ENCODE results near the gene EYA2. TPM values are rescaled to one million over a fixed set of nuclear protein-coding genes. Genes with fewer than 3 reads are reported as not detected.
A peak's percentile ranks its signal among the peaks of the same experiment; 100 is the strongest.
"Not testable (repeated sequence)": the region's sequence is repeated elsewhere in the genome, so short reads cannot be mapped to it uniquely, and the experiment has no call there.

Gene EYA2
- total RNA-seq, 1 donor from 2014 or later = 94.1 TPM

DNA sequence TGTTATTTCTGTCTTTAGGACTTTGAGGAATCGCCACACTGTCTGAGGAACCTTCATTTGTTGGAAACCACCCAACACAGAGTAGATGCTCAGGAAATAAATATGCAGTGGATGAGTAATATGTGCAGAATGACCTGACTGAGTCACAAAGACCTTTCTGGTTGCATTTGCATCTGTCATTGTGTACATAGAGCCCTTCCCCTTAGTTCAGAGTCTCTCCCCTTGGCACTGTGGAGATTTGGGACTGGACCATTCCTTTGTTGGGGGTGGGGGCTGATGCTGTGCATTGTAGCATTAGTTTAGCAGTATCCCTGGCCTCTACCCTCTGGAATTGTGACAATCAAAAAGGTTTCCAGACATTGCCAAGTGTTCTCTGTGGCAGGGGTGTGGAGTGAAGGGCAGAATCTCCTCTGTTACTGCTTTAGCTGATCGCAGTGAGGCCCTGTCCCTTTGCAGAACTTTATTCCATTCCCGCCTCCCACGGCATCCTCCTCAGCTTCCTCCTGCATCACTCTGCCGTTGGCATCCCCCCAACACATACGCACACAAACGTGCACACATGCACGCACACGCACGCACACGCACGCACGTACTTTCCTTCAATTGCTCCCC, 64.5 kb downstream of the EYA2 start:
- Mint-ChIP-seq H3K27ac (ENCODE audit: unreplicated experiment) (peak overlapping the region; percentile 52), H3K9me3 (ENCODE audit: unreplicated experiment) (peaks cover 15% of the 10 kb centered on the region), H3K36me3 (ENCODE audit: unreplicated experiment) (peaks cover 17% of the 10 kb centered on the region), H3K4me3 (ENCODE audit: unreplicated experiment) (no peak overlapping the region), H3K4me1 (ENCODE audit: low read depth, unreplicated experiment) (peaks cover 25% of the 10 kb centered on the region), H3K27me3 (ENCODE audit: unreplicated experiment) (peaks cover 11% of the 10 kb centered on the region)
- no peak for DNase-seq
- TF ChIP-seq, protein P1, sequence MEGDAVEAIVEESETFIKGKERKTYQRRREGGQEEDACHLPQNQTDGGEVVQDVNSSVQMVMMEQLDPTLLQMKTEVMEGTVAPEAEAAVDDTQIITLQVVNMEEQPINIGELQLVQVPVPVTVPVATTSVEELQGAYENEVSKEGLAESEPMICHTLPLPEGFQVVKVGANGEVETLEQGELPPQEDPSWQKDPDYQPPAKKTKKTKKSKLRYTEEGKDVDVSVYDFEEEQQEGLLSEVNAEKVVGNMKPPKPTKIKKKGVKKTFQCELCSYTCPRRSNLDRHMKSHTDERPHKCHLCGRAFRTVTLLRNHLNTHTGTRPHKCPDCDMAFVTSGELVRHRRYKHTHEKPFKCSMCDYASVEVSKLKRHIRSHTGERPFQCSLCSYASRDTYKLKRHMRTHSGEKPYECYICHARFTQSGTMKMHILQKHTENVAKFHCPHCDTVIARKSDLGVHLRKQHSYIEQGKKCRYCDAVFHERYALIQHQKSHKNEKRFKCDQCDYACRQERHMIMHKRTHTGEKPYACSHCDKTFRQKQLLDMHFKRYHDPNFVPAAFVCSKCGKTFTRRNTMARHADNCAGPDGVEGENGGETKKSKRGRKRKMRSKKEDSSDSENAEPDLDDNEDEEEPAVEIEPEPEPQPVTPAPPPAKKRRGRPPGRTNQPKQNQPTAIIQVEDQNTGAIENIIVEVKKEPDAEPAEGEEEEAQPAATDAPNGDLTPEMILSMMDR (IDR thresholded peaks at IDR 0.05; ENCODE audit: partially characterized antibody, unreplicated experiment) = no peak

DNA sequence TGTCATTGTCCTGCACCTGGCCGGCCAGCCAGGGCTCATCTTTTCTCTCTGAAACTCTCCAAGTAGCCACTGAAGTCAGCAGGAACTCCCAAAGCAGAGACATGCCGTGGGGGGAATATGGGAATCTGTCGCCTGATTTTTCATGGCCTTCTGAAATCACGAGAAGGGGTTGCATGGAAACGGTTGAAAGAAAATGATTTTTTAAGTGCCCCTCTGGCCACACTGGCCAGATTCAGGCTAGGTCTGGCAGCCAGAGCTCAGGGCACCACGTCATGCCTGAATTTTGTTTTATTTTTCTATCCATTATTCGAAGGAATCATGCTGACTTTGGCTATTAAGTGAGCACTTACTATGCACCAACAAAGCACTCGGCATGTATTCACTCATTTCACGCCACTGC, 65.2 kb downstream of the EYA2 start:
- DNase-seq = no peak
- H3K9me3 Mint-ChIP-seq (ENCODE audit: unreplicated experiment) = peaks cover 13% of the 10 kb centered on the region
- TF ChIP-seq, protein P1 (IDR thresholded peaks at IDR 0.05; ENCODE audit: partially characterized antibody, unreplicated experiment) = no peak
- peaks cover 17% of the 10 kb centered on the region for H3K36me3 Mint-ChIP-seq (ENCODE audit: unreplicated experiment)
- peaks cover 11% of the 10 kb centered on the region for H3K27me3 Mint-ChIP-seq (ENCODE audit: unreplicated experiment)
- H3K4me1 Mint-ChIP-seq (ENCODE audit: low read depth, unreplicated experiment) = peaks cover 20% of the 10 kb centered on the region
- H3K27ac Mint-ChIP-seq (ENCODE audit: unreplicated experiment) = no peak overlapping the region
- H3K4me3 Mint-ChIP-seq (ENCODE audit: unreplicated experiment) = no peak overlapping the region

DNA sequence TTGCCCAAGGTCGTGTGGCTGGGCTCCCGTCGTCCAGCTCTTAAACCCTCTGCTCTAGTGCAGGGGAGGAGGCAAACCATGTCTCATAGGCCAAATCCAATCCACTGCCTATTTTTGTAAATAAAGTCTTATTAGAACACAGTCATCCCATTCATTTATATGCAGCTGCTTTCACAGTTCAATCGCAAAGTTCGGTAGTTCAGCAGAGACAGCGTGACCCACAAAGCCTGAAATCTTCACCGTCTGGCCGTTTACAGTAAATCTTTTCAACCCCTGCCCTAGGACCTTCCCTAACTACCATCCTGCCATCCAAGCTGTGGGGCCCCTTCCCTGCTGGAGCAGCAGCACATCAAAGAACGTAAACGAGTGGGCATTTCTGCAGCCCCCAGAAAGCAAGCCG, 65.9 kb downstream of the EYA2 start:
- H3K27ac Mint-ChIP-seq (ENCODE audit: unreplicated experiment) = no peak overlapping the region

DNA sequence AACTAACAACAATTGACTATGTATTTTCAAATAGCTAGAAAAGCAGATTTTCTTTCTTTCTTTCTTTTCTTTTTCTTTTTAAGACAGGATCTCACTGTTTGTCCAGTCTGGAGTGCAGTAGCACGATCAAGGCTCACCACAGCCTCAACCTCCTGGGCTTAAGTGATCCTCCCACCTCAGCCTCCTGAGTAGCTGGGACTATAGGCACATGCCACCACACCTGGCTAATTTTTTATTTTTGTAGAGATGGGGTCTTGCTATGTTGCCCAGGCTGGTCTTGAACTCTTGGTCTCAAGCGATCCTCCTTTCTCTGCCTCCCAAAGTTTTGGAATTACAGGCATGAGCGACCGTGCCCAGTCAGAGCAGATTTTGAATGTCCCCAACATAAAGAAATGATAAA, 67.3 kb downstream of the EYA2 start:
- not testable (repeated sequence) for H3K4me3 Mint-ChIP-seq (ENCODE audit: unreplicated experiment); H3K27ac Mint-ChIP-seq (ENCODE audit: unreplicated experiment); DNase-seq
- peaks cover 15% of the 10 kb centered on the region for H3K4me1 Mint-ChIP-seq (ENCODE audit: low read depth, unreplicated experiment)
- peaks cover 17% of the 10 kb centered on the region for H3K9me3 Mint-ChIP-seq (ENCODE audit: unreplicated experiment)
- H3K27me3 Mint-ChIP-seq (ENCODE audit: unreplicated experiment) = peaks cover 11% of the 10 kb centered on the region
- peaks cover 16% of the 10 kb centered on the region for H3K36me3 Mint-ChIP-seq (ENCODE audit: unreplicated experiment)

More for the DNA sequence above, 65.9 kb downstream of the EYA2 start:
- Mint-ChIP-seq H3K4me3 (ENCODE audit: unreplicated experiment) (no peak overlapping the region), H3K27me3 (ENCODE audit: unreplicated experiment) (peaks cover 11% of the 10 kb centered on the region), H3K4me1 (ENCODE audit: low read depth, unreplicated experiment) (peaks cover 16% of the 10 kb centered on the region), H3K36me3 (ENCODE audit: unreplicated experiment) (peaks cover 17% of the 10 kb centered on the region), H3K9me3 (ENCODE audit: unreplicated experiment) (peaks cover 14% of the 10 kb centered on the region)
- DNase-seq = no peak
- TF ChIP-seq, protein P1 (IDR thresholded peaks at IDR 0.05; ENCODE audit: partially characterized antibody, unreplicated experiment) = no peak

DNA sequence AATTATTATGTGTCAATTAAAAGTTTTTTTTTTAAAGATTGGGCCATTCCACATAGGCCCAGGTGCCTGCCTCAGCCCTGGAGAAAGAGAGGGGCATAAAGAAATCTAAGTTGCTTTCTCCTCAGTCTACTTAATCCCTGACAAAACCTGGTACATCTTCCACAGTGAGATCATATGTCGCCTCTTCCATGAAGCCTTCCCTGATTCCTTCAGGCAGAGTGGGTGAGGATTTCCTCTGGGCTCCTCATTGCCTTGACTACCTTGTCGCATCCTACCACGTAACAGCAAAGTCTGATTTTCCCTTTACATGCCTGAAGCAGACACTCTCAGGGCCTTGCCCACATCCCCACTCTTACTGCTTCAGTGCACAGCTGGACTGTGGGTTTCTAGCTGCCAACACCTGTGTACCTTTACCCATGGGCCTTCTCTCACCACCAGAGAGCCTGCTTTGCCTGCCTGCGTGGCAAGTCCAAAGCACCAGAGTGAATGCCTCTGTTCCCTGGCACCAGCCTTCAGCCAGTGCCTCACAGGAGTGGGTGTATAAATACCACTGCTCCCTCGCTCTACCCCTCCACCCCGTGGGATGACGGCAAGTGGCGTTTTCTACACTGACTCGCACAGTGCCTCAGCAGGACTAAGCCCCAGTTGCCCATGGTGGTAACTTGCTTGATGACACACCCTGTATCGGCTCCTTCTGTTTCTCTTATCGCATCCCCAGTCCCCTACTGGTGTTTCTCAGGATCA, 68.0 kb downstream of the EYA2 start:
- H3K9me3 Mint-ChIP-seq (ENCODE audit: unreplicated experiment) = peaks cover 17% of the 10 kb centered on the region
- TF ChIP-seq, protein P1 (IDR thresholded peaks at IDR 0.05; ENCODE audit: partially characterized antibody, unreplicated experiment) = no peak

More for the DNA sequence above, 68.0 kb downstream of the EYA2 start:
- H3K36me3 Mint-ChIP-seq (ENCODE audit: unreplicated experiment) = peaks cover 10% of the 10 kb centered on the region
- DNase-seq = no peak
- no peak overlapping the region for H3K27ac Mint-ChIP-seq (ENCODE audit: unreplicated experiment)
- peaks cover 7% of the 10 kb centered on the region for H3K27me3 Mint-ChIP-seq (ENCODE audit: unreplicated experiment)
- H3K4me3 Mint-ChIP-seq (ENCODE audit: unreplicated experiment) = no peak overlapping the region
- H3K4me1 Mint-ChIP-seq (ENCODE audit: low read depth, unreplicated experiment) = peaks cover 15% of the 10 kb centered on the region

All from glutamatergic neuron (in vitro differentiated cells).